GM12878 (cell line): ENCODE results near the gene GRIPAP1. TPM values are rescaled to one million over a fixed set of nuclear protein-coding genes. Genes with fewer than 3 reads are reported as not detected.

ENCODE experiments used
- ATAC-seq: fragments of 200-7000 bp; cut with Tn5 transposase; 3 replicates; pipeline ENCODE4 v1.9.1; 2020; ENCODE audit warnings: mild to moderate bottlenecking, moderate library complexity
- BruUV-seq: library from RNA; stranded (reverse); fragments of 400-500 nt; replicated peaks from 2 replicates; lab custom pipeline; 2021; lab: Mats Ljungman, UMichigan
- CTCF ChIA-PET: fragments of 300-600 bp; sonication (Branson Sonifier 250); formaldehyde crosslinking; extraction: SDS; loops from one replicate; lab custom pipeline; 2021; ENCODE audit warnings: inconsistent platforms; lab: Yijun Ruan, JAX
- POLR2A ChIA-PET: fragments of 350-600 bp; formaldehyde crosslinking; extraction: SDS; loops from one replicate; lab custom pipeline; 2021; ENCODE audit warnings: inconsistent platforms; lab: Charles Lee
- RAD21 ChIA-PET: fragments of 300-600 bp; sonication (Branson Sonifier 250); formaldehyde crosslinking; loops from one replicate; lab custom pipeline; 2023; ENCODE audit warnings: antibody characterized with exemption; ENCODE audit not compliant: unreplicated experiment; lab: Charles Lee
- SMC1A ChIA-PET: fragments of 300-600 bp; sonication (Branson Sonifier 250); formaldehyde crosslinking; loops from one replicate; lab custom pipeline; 2023; ENCODE audit not compliant: unreplicated experiment, uncharacterized antibody; lab: Charles Lee
- DNase-seq: peaks from one replicate; pipeline ENCODE4 v3.0.0-alpha.2; 2011; ENCODE audit warnings: low read depth, low spot score
- FAIRE-seq: peaks from 3 replicates; lab custom pipeline; 2011; peaks lifted over from hg19 to GRCh38; lab: Jason Lieb, UNC
- H2AFZ ChIP-seq: 2 replicates; pipeline ENCODE4 v1.6.0; 2011; ENCODE audit warnings: low read depth, low read length, control low read depth; ENCODE audit not compliant: control insufficient read depth
- H3K27ac ChIP-seq: 2 replicates; pipeline ENCODE4 v1.5.1; 2011; ENCODE audit warnings: control low read depth; ENCODE audit not compliant: control insufficient read depth, insufficient read depth
- H3K27me3 ChIP-seq, 2 experiments: replicated peaks in 1 of 2; 2 replicates each; pipeline versions ENCODE4 v1.6.0 to v1.6.1; 2011; ENCODE audit warnings: low read length in 1 of 2; ENCODE audit not compliant: control insufficient read depth in 2 of 2, insufficient read depth in 2 of 2
- H3K36me3 ChIP-seq, 2 experiments: 2 replicates each; pipeline ENCODE4 v1.5.1; 2011; ENCODE audit warnings: low read length in 1 of 2; ENCODE audit not compliant: control insufficient read depth in 2 of 2, insufficient read depth in 2 of 2
- H3K4me1 ChIP-seq: 2 replicates; pipeline ENCODE4 v1.6.1; 2011; ENCODE audit warnings: mild to moderate bottlenecking, low read length, moderate library complexity, mixed read lengths; ENCODE audit not compliant: control insufficient read depth, insufficient read depth
- H3K4me2 ChIP-seq: 2 replicates; pipeline ENCODE4 v1.6.0; 2011; ENCODE audit warnings: control low read depth; ENCODE audit not compliant: control insufficient read depth, insufficient read depth
- H3K4me3 ChIP-seq: fragments of 200-600 bp; sonication (generic); 2 replicates; pipeline ENCODE4 v1.5.1; 2016
- H3K79me2 ChIP-seq: 2 replicates; pipeline ENCODE4 v1.6.0; 2011; ENCODE audit warnings: low read length; ENCODE audit not compliant: control insufficient read depth, insufficient read depth
- H3K9ac ChIP-seq: 2 replicates; pipeline ENCODE4 v1.8.0; 2011; ENCODE audit warnings: low read length, control low read depth, mixed read lengths; ENCODE audit not compliant: control insufficient read depth, insufficient read depth
- H3K9me3 ChIP-seq: replicated peaks from 3 replicates; pipeline ENCODE4 v1.5.1; 2011; ENCODE audit warnings: mild to moderate bottlenecking, low read length; ENCODE audit not compliant: control insufficient read depth, insufficient read depth
- H4K20me1 ChIP-seq: 2 replicates; pipeline ENCODE4 v1.6.0; 2011; ENCODE audit not compliant: control insufficient read depth, insufficient read depth
- BHLHE40 ChIP-seq, 2 experiments: fragments of 450-650 bp in 1 of 2; IDR thresholded peaks; 2 replicates each; pipeline ENCODE4 v1.6.1; 2011 to 2017; ENCODE audit warnings: low read depth in 2 of 2, borderline replicate concordance in 1 of 2, improper control_type of control experiment in 1 of 2, low read length in 1 of 2, mild to moderate bottlenecking in 1 of 2
- EGR1 ChIP-seq, 2 experiments: IDR thresholded peaks; 1 replicate in 1 of 2; 2 replicates in 1 of 2; pipeline ENCODE4 v1.6.1; 2011 to 2012; ENCODE audit warnings: low read depth in 2 of 2, low read length in 2 of 2, borderline replicate concordance in 1 of 2, mild to moderate bottlenecking in 1 of 2, moderate library complexity in 1 of 2
- EP300 ChIP-seq, 2 experiments: fragments of 150-350 bp in 1 of 2; IDR thresholded peaks; 2 replicates each; pipeline ENCODE4 v1.6.1; 2011 to 2012; ENCODE audit warnings: low read depth in 2 of 2, low read length in 2 of 2, borderline replicate concordance in 1 of 2, improper control_type of control experiment in 1 of 2, inconsistent platforms in 1 of 2; ENCODE audit not compliant: control insufficient read depth in 1 of 2
- IKZF1 ChIP-seq: fragments of 450-650 bp; conservative IDR thresholded peaks from 2 replicates; pipeline ENCODE4 v1.6.1; 2017; ENCODE audit warnings: antibody characterized with exemption, mild to moderate bottlenecking
- IKZF2 ChIP-seq, 2 experiments: fragments of 450-650 bp; IDR thresholded peaks; 2 replicates each; pipeline ENCODE4 v1.6.1; 2017; ENCODE audit warnings: mild to moderate bottlenecking in 2 of 2, moderate library complexity in 2 of 2
- IRF4 ChIP-seq: IDR thresholded peaks from 2 replicates; pipeline ENCODE4 v1.6.1; 2011; ENCODE audit warnings: low read depth, low read length
- IRF5 ChIP-seq: fragments of 450-650 bp; IDR thresholded peaks from 2 replicates; pipeline ENCODE4 v1.6.1; 2017; ENCODE audit warnings: borderline replicate concordance
- MLLT1 ChIP-seq: fragments of 450-650 bp; IDR thresholded peaks from 2 replicates; pipeline ENCODE4 v1.6.1; 2016; ENCODE audit warnings: mild to moderate bottlenecking
- NFIC ChIP-seq: IDR thresholded peaks from 2 replicates; pipeline ENCODE4 v1.6.1; 2012; ENCODE audit warnings: low read depth, mild to moderate bottlenecking, inconsistent platforms, low read length, moderate library complexity
- RUNX3 ChIP-seq: IDR thresholded peaks from 2 replicates; pipeline ENCODE4 v1.6.1; 2012; ENCODE audit warnings: low read length, inconsistent platforms
- SPI1 ChIP-seq: IDR thresholded peaks from 2 replicates; pipeline ENCODE4 v1.6.1; 2011; ENCODE audit warnings: low read depth, mild to moderate bottlenecking, low read length, moderate library complexity, borderline replicate concordance; ENCODE audit not compliant: insufficient read depth
- SREBF1 ChIP-seq: IDR thresholded peaks from 2 replicates; pipeline ENCODE4 v1.6.1; 2012; ENCODE audit warnings: mild to moderate bottlenecking, low read length
- TCF3 ChIP-seq: IDR thresholded peaks from 2 replicates; pipeline ENCODE4 v1.6.1; 2012; ENCODE audit warnings: low read depth, mild to moderate bottlenecking, low read length, borderline replicate concordance; ENCODE audit not compliant: insufficient read depth
- WGBS: methylation state at CpG from one replicate; pipeline ENCODE4 v1.1.6; 2016; ENCODE audit warnings: low lambda C conversion rate; ENCODE audit not compliant: insufficient replicate concordance, insufficient coverage; ENCODE audit errors: missing lambda C conversion rate; 5-methylcytosine and 5-hydroxymethylcytosine counted together
- in situ Hi-C: fragments of 300-500 bp; cut with MboI; formaldehyde crosslinking; loops from 9 replicates; pipeline ENCODE4 v1.14.3; 2018; ENCODE audit warnings: mixed read lengths
- intact Hi-C: fragments of 100-400 bp; cut with micrococcal nuclease; formaldehyde crosslinking; loops from one replicate; pipeline ENCODE4 v1.14.2; 2022; ENCODE audit not compliant: unreplicated experiment
- polyA plus RNA-seq, 11 experiments: library from polyadenylated mRNA; depleted of rRNA in 4 of 11; unstranded in 6 of 11; stranded (reverse) in 5 of 11; fragments of >200 nt; fragmentation: Nextera tagmentation in 4 of 11; fragmentation: Illumina TruSeq in 1 of 11; extraction: Ambion mirVana in 4 of 11; extraction: Trizol in 1 of 11; gene quantifications; 1 replicate in 1 of 11; 2 replicates in 10 of 11; pipeline versions ENCODE4 v1.2.1 to v1.2.3, GENCODE V29; 2011 to 2016; ENCODE audit warnings: inconsistent platforms in 2 of 11, missing spikeins in 2 of 11, low read depth in 1 of 11
- total RNA-seq, 4 experiments: library from RNA; depleted of rRNA in 3 of 4; stranded (reverse); fragments of >200 nt in 3 of 4; fragmentation: Illumina TruSeq in 1 of 4; extraction: Trizol in 1 of 4; gene quantifications; 2 replicates each; pipeline versions ENCODE4 v1.2.1 to v1.2.3, GENCODE V29; 2013 to 2021
- TF ChIP-seq, protein P1 (sequence below): fragments of 450-650 bp; IDR thresholded peaks from 2 replicates; pipeline ENCODE4 v1.6.1; 2017; ENCODE audit warnings: low read depth, mild to moderate bottlenecking, moderate library complexity
- TF ChIP-seq, protein P2 (sequence below): fragments of 450-650 bp; IDR thresholded peaks from 2 replicates; pipeline ENCODE4 v1.6.1; 2017; ENCODE audit warnings: mild to moderate bottlenecking, moderate library complexity

The GRIPAP1 gene
- total and polyA plus RNA-seq, 10 of the 15 experiments (the other 5 are each of a cell fraction or from before 2014, with no cell fraction given) = 4.2 to 44.7 (median 25.8) TPM

DNA sequence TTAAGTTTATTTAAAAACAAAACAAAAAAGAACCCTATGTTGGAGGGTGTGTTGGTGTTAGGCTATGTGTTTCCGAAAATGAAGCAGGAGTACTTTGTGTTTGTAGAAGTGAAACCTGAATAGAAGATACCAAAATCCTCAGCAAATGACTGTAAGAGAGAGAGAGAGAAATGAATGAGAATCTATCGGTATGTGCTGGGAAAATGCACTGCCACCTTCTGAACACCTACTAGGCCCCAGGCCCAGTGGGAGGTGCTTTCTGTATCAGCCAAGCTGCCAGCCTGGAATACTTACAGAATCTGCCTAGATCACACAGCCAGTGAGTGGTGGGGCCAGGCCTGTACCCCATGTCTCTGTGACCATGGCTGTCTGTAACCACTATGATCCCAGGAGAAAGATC lies 68.3 kb downstream of the GRIPAP1 start:
- no peaks in the 10 kb centered on the region for H4K20me1 ChIP-seq
- POLR2A ChIA-PET = no interaction called here
- no TSS peak for BruUV-seq
- SMC1A ChIA-PET = no interaction called here
- peak overlapping the region; percentile 15 for H3K9ac ChIP-seq
- ATAC-seq = peak; percentile 16
- H3K4me3 ChIP-seq = no peak overlapping the region
- RAD21 ChIA-PET = no interaction called here
- H2AFZ ChIP-seq = no peak overlapping the region
- intact Hi-C loops (no loop called here), in situ Hi-C loops (loop anchor here (25.0 kb wide), 1 partner anchor 1721 kb away; the partner anchor contains the start of gene CDK16)
- H3K27me3 ChIP-seq = no peaks in the 10 kb centered on the region
- peak overlapping the region; percentile 83 for H3K27ac ChIP-seq
- peaks cover 2 to 8% of the 10 kb centered on the region in 2 experiments; a peak in 3 of 4 replicates for H3K36me3 ChIP-seq
- peak; percentile 59 for FAIRE-seq
- peak overlapping the region; percentile 44 for H3K4me2 ChIP-seq
- H3K9me3 ChIP-seq = no peaks in the 10 kb centered on the region; the same call in 2 of the 3 replicates
- CTCF ChIA-PET = no interaction called here
- DNase-seq = no peak
- 0% methylated on average over 2 of the region's 2 CpGs for WGBS
- H3K4me1 ChIP-seq = peaks cover 45% of the 10 kb centered on the region
- peaks cover 20% of the 10 kb centered on the region for H3K79me2 ChIP-seq
- TF ChIP-seq MLLT1 (0 out of 2 replicates have a peak, but pooled peaks have one; percentile 24), IRF4 (peak; percentile 80), RUNX3 (peak; percentile 48), BHLHE40 (IDR thresholded peaks at IDR 0.05; ENCODE audit: borderline replicate concordance in 1 of 2, low read depth in 2 of 2, low read length in 1 of 2) (0 out of 4 replicates have a peak, but pooled peaks of 1 of the 2 experiments have one; percentile 38), IKZF2 (IDR thresholded peaks at IDR 0.05) (peak; percentile 54 to 65; a peak in 3 of 4 replicates), EP300 (IDR thresholded peaks at IDR 0.05; ENCODE audit: borderline replicate concordance in 1 of 2, control insufficient read depth in 1 of 2, low read depth in 2 of 2, low read length in 2 of 2) (peak; percentile 25 to 59; a peak in 2 of 4 replicates), IRF5 (no peak), SREBF1 (no peak), EGR1 (IDR thresholded peaks at IDR 0.05; ENCODE audit: borderline replicate concordance in 1 of 2, low read depth in 2 of 2, low read length in 2 of 2) (no peak), IKZF1 (peak; percentile 47), SPI1 (peak; percentile 70), TCF3 (no peak), NFIC (0 out of 2 replicates have a peak, but pooled peaks have one; percentile 32)
- TF ChIP-seq, protein P1, sequence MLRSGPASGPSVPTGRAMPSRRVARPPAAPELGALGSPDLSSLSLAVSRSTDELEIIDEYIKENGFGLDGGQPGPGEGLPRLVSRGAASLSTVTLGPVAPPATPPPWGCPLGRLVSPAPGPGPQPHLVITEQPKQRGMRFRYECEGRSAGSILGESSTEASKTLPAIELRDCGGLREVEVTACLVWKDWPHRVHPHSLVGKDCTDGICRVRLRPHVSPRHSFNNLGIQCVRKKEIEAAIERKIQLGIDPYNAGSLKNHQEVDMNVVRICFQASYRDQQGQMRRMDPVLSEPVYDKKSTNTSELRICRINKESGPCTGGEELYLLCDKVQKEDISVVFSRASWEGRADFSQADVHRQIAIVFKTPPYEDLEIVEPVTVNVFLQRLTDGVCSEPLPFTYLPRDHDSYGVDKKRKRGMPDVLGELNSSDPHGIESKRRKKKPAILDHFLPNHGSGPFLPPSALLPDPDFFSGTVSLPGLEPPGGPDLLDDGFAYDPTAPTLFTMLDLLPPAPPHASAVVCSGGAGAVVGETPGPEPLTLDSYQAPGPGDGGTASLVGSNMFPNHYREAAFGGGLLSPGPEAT = peak; percentile 21; the same call in 1 of the 2 replicates
- TF ChIP-seq, protein P2, sequence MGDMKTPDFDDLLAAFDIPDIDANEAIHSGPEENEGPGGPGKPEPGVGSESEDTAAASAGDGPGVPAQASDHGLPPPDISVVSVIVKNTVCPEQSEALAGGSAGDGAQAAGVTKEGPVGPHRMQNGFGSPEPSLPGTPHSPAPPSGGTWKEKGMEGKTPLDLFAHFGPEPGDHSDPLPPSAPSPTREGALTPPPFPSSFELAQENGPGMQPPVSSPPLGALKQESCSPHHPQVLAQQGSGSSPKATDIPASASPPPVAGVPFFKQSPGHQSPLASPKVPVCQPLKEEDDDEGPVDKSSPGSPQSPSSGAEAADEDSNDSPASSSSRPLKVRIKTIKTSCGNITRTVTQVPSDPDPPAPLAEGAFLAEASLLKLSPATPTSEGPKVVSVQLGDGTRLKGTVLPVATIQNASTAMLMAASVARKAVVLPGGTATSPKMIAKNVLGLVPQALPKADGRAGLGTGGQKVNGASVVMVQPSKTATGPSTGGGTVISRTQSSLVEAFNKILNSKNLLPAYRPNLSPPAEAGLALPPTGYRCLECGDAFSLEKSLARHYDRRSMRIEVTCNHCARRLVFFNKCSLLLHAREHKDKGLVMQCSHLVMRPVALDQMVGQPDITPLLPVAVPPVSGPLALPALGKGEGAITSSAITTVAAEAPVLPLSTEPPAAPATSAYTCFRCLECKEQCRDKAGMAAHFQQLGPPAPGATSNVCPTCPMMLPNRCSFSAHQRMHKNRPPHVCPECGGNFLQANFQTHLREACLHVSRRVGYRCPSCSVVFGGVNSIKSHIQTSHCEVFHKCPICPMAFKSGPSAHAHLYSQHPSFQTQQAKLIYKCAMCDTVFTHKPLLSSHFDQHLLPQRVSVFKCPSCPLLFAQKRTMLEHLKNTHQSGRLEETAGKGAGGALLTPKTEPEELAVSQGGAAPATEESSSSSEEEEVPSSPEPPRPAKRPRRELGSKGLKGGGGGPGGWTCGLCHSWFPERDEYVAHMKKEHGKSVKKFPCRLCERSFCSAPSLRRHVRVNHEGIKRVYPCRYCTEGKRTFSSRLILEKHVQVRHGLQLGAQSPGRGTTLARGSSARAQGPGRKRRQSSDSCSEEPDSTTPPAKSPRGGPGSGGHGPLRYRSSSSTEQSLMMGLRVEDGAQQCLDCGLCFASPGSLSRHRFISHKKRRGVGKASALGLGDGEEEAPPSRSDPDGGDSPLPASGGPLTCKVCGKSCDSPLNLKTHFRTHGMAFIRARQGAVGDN = peak; percentile 86
